HL-60 (cell line): ENCODE results near the gene FIGNL2.

ENCODE experiments used
- DNase-seq, 2 experiments: peaks; one replicate each; pipeline ENCODE4 v3.0.0-alpha.2; 2010 to 2020; ENCODE audit warnings: low read depth in 1 of 2, low spot score in 1 of 2
- H3K27ac ChIP-seq: fragments of 250-450 bp; sonication (Bioruptor Pico); replicated peaks from 2 replicates; pipeline ENCODE4 v1.5.1; 2020; ENCODE audit warnings: mild to moderate bottlenecking, moderate library complexity
- H3K27me3 ChIP-seq: fragments of 250-450 bp; sonication (Bioruptor Pico); 2 replicates; pipeline ENCODE4 v1.5.1; 2021; ENCODE audit warnings: mild to moderate bottlenecking, moderate library complexity; ENCODE audit not compliant: insufficient read depth, poor library complexity, severe bottlenecking
- H3K4me3 ChIP-seq: replicated peaks from 2 replicates; pipeline ENCODE4 v1.5.1; 2011; ENCODE audit warnings: mild to moderate bottlenecking, control low read depth, low read length; ENCODE audit not compliant: insufficient read depth
- GABPA ChIP-seq: IDR thresholded peaks from 2 replicates; pipeline ENCODE4 v1.6.1; 2012; ENCODE audit warnings: low read depth
- POLR2AphosphoS5 ChIP-seq: IDR thresholded peaks from 2 replicates; pipeline ENCODE4 v1.6.1; 2012; ENCODE audit warnings: low read depth
- SPI1 ChIP-seq: IDR thresholded peaks from 2 replicates; pipeline ENCODE4 v1.6.1; 2012; ENCODE audit warnings: low read depth, mild to moderate bottlenecking, borderline replicate concordance
- TF ChIP-seq, protein P1 (sequence below): IDR thresholded peaks from 2 replicates; pipeline ENCODE4 v1.6.1; 2012; ENCODE audit warnings: low read depth; ENCODE audit not compliant: insufficient replicate concordance
- TF ChIP-seq, protein P2 (sequence below): IDR thresholded peaks from one replicate; pipeline ENCODE4 v1.5.1; 2011; ENCODE audit warnings: low read length, control low read depth, inconsistent platforms; ENCODE audit not compliant: insufficient read depth

The FIGNL2 gene

DNA sequence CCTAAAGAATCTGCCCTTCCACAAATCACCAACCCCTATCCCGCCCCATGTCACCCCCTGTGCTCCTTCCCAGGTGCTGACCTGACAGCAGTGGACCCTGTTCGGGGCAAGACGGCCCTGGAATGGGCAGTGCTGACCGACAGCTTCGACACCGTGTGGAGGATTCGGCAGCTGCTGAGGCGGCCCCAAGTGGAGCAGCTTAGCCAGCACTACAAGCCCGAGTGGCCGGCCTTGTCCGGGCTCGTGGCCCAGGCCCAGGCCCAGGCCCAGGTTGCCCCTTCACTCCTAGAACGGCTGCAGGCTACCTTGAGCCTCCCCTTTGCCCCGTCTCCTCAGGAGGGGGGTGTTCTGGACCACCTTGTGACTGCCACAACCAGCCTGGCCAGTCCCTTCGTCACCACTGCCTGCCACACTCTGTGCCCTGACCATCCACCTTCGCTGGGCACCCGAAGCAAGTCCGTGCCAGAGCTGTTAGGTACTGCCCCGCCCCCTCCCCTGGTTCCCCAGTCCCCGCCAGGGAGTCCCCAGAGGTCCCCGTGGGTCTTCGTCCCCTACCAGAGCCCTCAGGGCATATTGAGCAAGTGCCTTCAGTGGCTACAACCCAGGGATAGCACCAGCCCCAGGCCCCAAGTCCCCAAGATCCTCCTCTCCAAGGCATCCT lies 42.1 kb upstream of the FIGNL2 start:
- Histone ChIP-seq H3K27me3 (no peaks in the 10 kb centered on the region), H3K27ac (no peak overlapping the region), H3K4me3 (no peak overlapping the region)
- DNase-seq: no peak
- TF ChIP-seq SPI1 (no peak), POLR2AphosphoS5 (no peak), GABPA (no peak)
- TF ChIP-seq, protein P1, sequence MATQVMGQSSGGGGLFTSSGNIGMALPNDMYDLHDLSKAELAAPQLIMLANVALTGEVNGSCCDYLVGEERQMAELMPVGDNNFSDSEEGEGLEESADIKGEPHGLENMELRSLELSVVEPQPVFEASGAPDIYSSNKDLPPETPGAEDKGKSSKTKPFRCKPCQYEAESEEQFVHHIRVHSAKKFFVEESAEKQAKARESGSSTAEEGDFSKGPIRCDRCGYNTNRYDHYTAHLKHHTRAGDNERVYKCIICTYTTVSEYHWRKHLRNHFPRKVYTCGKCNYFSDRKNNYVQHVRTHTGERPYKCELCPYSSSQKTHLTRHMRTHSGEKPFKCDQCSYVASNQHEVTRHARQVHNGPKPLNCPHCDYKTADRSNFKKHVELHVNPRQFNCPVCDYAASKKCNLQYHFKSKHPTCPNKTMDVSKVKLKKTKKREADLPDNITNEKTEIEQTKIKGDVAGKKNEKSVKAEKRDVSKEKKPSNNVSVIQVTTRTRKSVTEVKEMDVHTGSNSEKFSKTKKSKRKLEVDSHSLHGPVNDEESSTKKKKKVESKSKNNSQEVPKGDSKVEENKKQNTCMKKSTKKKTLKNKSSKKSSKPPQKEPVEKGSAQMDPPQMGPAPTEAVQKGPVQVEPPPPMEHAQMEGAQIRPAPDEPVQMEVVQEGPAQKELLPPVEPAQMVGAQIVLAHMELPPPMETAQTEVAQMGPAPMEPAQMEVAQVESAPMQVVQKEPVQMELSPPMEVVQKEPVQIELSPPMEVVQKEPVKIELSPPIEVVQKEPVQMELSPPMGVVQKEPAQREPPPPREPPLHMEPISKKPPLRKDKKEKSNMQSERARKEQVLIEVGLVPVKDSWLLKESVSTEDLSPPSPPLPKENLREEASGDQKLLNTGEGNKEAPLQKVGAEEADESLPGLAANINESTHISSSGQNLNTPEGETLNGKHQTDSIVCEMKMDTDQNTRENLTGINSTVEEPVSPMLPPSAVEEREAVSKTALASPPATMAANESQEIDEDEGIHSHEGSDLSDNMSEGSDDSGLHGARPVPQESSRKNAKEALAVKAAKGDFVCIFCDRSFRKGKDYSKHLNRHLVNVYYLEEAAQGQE: no peak
- TF ChIP-seq, protein P2, sequence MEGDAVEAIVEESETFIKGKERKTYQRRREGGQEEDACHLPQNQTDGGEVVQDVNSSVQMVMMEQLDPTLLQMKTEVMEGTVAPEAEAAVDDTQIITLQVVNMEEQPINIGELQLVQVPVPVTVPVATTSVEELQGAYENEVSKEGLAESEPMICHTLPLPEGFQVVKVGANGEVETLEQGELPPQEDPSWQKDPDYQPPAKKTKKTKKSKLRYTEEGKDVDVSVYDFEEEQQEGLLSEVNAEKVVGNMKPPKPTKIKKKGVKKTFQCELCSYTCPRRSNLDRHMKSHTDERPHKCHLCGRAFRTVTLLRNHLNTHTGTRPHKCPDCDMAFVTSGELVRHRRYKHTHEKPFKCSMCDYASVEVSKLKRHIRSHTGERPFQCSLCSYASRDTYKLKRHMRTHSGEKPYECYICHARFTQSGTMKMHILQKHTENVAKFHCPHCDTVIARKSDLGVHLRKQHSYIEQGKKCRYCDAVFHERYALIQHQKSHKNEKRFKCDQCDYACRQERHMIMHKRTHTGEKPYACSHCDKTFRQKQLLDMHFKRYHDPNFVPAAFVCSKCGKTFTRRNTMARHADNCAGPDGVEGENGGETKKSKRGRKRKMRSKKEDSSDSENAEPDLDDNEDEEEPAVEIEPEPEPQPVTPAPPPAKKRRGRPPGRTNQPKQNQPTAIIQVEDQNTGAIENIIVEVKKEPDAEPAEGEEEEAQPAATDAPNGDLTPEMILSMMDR: no peak

DNA sequence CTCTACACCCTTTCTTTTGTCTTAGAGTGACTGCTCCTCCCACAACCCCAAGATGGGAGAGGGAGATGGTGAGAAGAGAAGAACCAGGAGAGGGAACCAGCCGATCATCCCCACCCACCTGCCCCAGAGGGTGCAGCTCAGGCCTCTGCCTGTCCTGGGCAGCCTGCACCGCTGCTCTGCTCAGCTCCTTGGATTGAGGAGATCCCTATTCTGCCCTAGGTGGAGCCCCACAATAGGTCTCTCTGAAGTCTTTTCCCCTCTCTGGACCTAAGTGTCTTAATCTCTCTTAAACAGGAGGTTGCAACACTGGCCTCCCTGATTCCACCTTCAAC lies 41.6 kb upstream of the FIGNL2 start:
- Histone ChIP-seq H3K27ac (no peak overlapping the region), H3K4me3 (no peak overlapping the region), H3K27me3 (no peaks in the 10 kb centered on the region)
- TF ChIP-seq POLR2AphosphoS5: no peak
- TF ChIP-seq, protein P1: no peak
- TF ChIP-seq, protein P2: no peak
- TF ChIP-seq GABPA: no peak
- TF ChIP-seq SPI1: no peak
- DNase-seq: no peak

DNA sequence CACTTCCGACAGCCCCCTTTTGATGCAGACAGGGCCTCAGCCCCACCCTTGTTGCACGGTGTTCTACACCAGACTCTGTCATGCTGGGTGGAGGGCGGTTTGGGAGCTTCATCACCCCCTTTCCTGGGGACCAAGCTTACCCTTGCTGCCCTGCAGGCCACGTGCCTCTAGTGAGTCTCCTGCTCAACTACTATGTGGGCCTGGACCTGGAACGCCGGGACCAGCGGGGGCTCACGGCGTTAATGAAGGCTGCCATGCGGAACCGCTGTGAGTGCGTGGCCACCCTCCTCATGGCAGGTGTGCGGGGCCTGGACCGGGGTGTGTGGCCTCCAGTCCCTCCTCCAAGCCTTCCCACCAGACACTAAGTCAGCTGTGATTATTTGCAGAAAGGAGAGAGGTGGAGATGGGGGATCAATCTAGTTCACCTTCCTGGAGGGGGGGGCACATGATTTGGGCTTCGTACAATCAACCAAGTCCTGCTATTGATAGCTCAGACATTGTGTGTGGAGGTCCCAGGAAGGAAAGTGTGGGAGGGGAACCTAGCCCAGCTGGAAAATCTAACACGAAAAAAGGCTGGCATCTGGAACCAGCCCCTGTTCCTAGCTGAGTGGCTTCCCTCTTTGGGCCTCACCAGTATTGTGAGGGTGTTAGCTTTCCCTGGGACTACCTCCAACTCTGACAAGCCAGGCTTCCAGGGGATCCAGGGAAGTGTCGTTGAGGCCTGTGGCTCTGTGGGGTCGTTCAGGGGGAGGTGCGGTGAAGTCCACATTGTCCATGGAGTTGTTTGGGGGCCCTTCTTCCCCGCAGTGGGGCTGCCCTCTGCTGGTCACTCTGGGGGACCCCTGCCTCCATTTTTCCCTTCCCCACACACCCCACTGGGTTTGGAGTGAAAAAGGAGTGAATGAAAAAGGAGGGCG lies 41.0 kb upstream of the FIGNL2 start:
- DNase-seq: no peak
- TF ChIP-seq POLR2AphosphoS5 (no peak), SPI1 (no peak), GABPA (no peak)
- TF ChIP-seq, protein P1: no peak
- TF ChIP-seq, protein P2: no peak
- Histone ChIP-seq H3K27me3 (no peaks in the 10 kb centered on the region), H3K4me3 (no peak overlapping the region), H3K27ac (no peak overlapping the region)
